Esophagus muscularis mucosa (tissue), 4 donors: ENCODE results near the gene CXCR6. TPM values are rescaled to one million over a fixed set of nuclear protein-coding genes. Genes with fewer than 3 reads are reported as not detected.
A peak's percentile ranks its signal among the peaks of the same experiment; 100 is the strongest.
"Not testable (repeated sequence)": the region's sequence is repeated elsewhere in the genome, so short reads cannot be mapped to it uniquely, and the experiment has no call there.

Source experiments
- DNase-seq: peaks from one replicate; pipeline ENCODE4 v3.0.0-alpha.2; 2017; ENCODE audit errors: extremely low spot score
- H3K27ac ChIP-seq, 4 donors: fragments of 200-600 bp; sonication (generic); replicated peaks in 1 of 4; 1 replicate in 3 of 4; 2 replicates in 1 of 4; pipeline ENCODE4 v1.5.1; 2016 to 2019; ENCODE audit warnings: mild to moderate bottlenecking in 1 of 4
- H3K27me3 ChIP-seq, 4 donors: fragments of 200-600 bp; sonication (generic); one replicate each; pipeline versions ENCODE4 v1.5.1 to v1.6.0; 2016 to 2019
- H3K36me3 ChIP-seq, 4 donors: fragments of 200-600 bp; sonication (generic); one replicate each; pipeline ENCODE4 v1.5.1; 2016 to 2019
- H3K4me1 ChIP-seq, 4 donors: fragments of 200-600 bp; sonication (generic); one replicate each; pipeline ENCODE4 v1.5.1; 2016 to 2019
- H3K4me3 ChIP-seq, 4 donors: fragments of 200-600 bp; sonication (generic); 1 replicate in 2 of 4; 2 replicates in 2 of 4; pipeline ENCODE4 v1.5.1; 2016 to 2019; ENCODE audit warnings: mild to moderate bottlenecking in 4 of 4, moderate library complexity in 1 of 4
- H3K9me3 ChIP-seq, 4 donors: fragments of 200-600 bp; sonication (generic); 1 replicate in 3 of 4; 2 replicates in 1 of 4; pipeline ENCODE4 v1.5.1; 2016 to 2019
- EP300 ChIP-seq: sonication (generic); formaldehyde crosslinking; IDR thresholded peaks from one replicate; pipeline ENCODE4 v1.6.1; 2017; ENCODE audit warnings: antibody characterized with exemption
- POLR2A ChIP-seq: fragments of 450-650 bp; IDR thresholded peaks from one replicate; pipeline ENCODE4 v1.6.1; 2017; ENCODE audit warnings: antibody characterized with exemption, moderate library complexity, mild to moderate bottlenecking, low read depth
- POLR2AphosphoS5 ChIP-seq, 2 donors: sonication (generic); formaldehyde crosslinking; IDR thresholded peaks; one replicate each; pipeline ENCODE4 v1.6.1; 2017; ENCODE audit warnings: antibody characterized with exemption in 2 of 2
- WGBS: methylation state at CpG from one replicate; pipeline ENCODE4 v1.1.5; 2018; 5-methylcytosine and 5-hydroxymethylcytosine counted together
- intact Hi-C: fragments of 100-400 bp; cut with DNase I; formaldehyde crosslinking; loops from one replicate; pipeline ENCODE4 v1.15.1; 2023
- small RNA-seq, 3 donors: library from RNA; depleted of rRNA; stranded (forward); fragments of <200 nt; gene quantifications; one replicate each; pipeline ENCODE3, GENCODE V24; 2016
- total RNA-seq, 4 donors: library from RNA; depleted of rRNA; stranded (reverse); fragments of >200 nt; gene quantifications; one replicate each; pipeline versions ENCODE4 v1.1.0 to v1.2.1, GENCODE V29; 2016
- TF ChIP-seq, protein P1 (sequence below), 3 experiments: fragments of 200-600 bp in 2 of 3; fragments of 450-650 bp in 1 of 3; sonication (generic) in 2 of 3; IDR thresholded peaks; one replicate each; pipeline ENCODE4 v1.5.1; 2017 to 2019; ENCODE audit warnings: antibody characterized with exemption in 3 of 3, mild to moderate bottlenecking in 2 of 3, moderate library complexity in 1 of 3

The CXCR6 gene
- total RNA-seq, 4 donors from 2014 or later = 0.39 to 7.1 (median 0.49) TPM

DNA sequence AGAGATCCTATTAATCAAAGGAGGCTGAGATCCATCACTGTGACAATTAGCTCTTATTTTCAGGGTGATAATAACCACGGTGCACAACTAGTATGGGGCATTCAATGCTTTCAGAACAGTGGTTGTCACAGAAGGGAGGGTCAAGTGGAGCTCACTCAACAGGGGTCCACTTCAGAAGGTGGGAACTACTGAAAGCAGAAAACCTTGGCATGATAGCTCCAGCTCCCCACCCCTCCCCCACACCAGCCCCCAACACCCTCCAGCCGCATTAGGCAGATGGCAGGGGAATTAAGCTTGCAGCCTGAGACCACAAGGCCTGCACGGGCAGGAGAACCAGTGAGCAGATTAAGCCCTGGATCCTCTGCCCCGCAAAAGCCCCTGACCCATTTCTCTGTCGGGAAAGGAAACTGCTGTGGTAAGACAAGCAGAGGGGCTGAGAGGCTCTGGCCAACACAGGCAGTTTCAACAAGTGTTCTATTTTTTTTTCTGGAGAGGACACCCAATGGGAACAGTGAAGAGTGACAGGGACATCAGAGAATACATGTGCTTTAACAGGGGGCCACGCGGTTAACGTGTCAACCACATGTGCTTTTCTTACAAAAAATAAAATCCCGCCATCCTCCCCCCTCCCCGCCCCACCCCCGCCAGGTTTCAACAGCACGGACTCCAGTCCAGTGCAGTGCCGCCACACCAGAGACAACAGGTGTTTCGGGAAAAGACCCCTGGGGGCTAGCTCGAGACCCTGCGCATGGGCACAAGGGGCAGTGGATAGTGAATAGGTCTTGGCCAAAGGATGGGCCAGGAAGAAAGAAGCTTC is 51.4 kb downstream of the CXCR6 start:
- DNase-seq = no peak
- Histone ChIP-seq H3K27ac (peak overlapping the region; percentile 89 to 97 (median 96)), H3K4me1 (peaks cover 55 to 60% (median 56%) of the 10 kb centered on the region in 4 donors), H3K36me3 (no peaks in the 10 kb centered on the region), H3K4me3 (peak overlapping the region; percentile 77 to 99 (median 94)), H3K9me3 (no peaks in the 10 kb centered on the region), H3K27me3 (no peaks in the 10 kb centered on the region)
- no peak for TF ChIP-seq POLR2AphosphoS5 (IDR thresholded peaks at IDR 0.05)
- no peak for TF ChIP-seq POLR2A
- TF ChIP-seq, protein P1, sequence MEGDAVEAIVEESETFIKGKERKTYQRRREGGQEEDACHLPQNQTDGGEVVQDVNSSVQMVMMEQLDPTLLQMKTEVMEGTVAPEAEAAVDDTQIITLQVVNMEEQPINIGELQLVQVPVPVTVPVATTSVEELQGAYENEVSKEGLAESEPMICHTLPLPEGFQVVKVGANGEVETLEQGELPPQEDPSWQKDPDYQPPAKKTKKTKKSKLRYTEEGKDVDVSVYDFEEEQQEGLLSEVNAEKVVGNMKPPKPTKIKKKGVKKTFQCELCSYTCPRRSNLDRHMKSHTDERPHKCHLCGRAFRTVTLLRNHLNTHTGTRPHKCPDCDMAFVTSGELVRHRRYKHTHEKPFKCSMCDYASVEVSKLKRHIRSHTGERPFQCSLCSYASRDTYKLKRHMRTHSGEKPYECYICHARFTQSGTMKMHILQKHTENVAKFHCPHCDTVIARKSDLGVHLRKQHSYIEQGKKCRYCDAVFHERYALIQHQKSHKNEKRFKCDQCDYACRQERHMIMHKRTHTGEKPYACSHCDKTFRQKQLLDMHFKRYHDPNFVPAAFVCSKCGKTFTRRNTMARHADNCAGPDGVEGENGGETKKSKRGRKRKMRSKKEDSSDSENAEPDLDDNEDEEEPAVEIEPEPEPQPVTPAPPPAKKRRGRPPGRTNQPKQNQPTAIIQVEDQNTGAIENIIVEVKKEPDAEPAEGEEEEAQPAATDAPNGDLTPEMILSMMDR (IDR thresholded peaks at IDR 0.05) = no peak
- no peak for TF ChIP-seq EP300
- 10% methylated on average over 13 of the region's 16 CpGs for WGBS
- intact Hi-C loops = no loop called here

DNA sequence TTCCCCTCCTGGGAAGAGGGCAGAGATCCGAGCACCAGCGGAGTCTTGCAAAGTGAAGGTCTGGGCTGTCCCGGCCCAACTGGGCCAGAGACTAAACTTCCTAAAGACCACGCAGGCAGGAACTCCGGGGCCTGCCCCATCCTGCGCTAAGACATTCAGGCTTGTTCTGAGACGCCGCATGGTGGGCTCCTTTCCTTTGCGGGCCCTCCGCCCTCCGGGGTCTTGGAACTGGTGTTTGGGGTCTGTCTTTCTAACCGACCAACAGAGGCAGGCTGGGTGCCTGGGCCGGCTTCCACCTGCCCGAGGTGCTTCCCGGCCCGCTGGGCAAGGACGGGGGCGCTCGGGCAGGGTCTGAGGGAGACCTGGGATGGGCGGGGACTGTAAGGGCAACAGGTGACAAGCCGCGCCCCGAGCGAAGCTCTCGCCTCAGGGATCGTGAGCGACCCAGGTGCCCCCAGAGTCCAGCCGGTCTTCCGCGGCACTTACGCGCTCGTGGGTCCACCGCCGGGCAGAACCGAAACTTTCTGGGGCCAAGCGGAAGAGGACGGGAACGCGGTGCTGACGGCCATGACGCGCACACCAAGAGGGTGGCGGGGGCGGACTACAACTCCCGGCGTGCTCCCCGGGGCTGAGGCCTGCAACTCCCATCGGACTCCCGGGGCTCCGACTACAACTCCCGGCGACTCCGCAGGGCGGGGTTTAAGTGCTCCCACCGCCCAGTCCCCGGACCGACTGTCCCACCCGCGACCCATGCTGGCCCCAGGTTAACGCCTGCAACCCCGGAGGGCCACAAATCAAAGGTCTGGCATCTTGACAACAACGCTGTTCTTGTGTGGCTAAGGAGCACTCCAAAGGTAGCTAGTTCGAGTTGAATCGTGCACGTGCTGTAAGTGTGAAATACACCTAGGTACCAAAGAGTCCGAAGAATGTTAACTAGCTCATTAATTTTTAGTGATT is 52.2 kb downstream of the CXCR6 start, which contains the start of gene FYCO1:
TSS of gene FYCO1 (minus strand) at position 589 of the 957 bp plus-strand sequence. CDS start 10,914 bp downstream, outside the sequence.
- H3K4me3 ChIP-seq = peak within 1 kb of the TSS; percentile 77 to 99 (median 94)
- peaks cover 46 to 53% (median 49%) of the 10 kb centered on the region in 4 donors for H3K4me1 ChIP-seq
- peak; percentile 84 to 90 for TF ChIP-seq POLR2AphosphoS5 (IDR thresholded peaks at IDR 0.05)
- peak; percentile 54 for TF ChIP-seq POLR2A
- no peak for TF ChIP-seq EP300
- intact Hi-C loops = no loop called here
- H3K27ac ChIP-seq = peak within 1 kb of the TSS; percentile 89 to 97 (median 96)
- H3K9me3 ChIP-seq = no peaks in the 10 kb centered on the region
- 3% methylated on average over 41 of the region's 67 CpGs for WGBS
- H3K27me3 ChIP-seq = no peaks in the 10 kb centered on the region
- H3K36me3 ChIP-seq = no peaks in the 10 kb centered on the region
- peak; percentile 98 for DNase-seq

DNA sequence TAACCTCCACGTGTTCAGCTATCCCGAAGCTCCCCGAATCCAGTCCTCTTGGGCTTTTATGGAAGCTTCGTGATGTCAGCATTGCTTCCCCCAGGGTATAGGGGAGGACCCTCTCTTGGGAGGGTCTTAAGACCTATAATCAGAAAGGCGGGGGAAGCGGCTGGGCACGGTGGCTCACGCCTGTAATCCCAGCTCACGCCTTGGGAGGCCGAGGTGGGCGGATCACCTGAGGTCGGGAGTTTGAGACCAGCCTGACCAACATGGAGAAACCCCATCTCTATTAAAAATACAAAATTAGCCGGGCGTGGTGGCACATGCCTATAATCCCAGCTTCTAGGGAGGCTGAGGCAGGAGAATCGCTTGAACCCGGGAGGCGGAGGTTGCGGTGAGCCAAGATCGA is 54.2 kb downstream of the CXCR6 start:
- H3K9me3 ChIP-seq, H3K36me3 ChIP-seq, H3K27ac ChIP-seq, DNase-seq, H3K27me3 ChIP-seq, H3K4me3 ChIP-seq, intact Hi-C loops: not testable (repeated sequence)
- WGBS = 92% methylated on average over 19 of the region's 19 CpGs
- H3K4me1 ChIP-seq = peaks cover 27 to 35% (median 33%) of the 10 kb centered on the region in 4 donors

DNA sequence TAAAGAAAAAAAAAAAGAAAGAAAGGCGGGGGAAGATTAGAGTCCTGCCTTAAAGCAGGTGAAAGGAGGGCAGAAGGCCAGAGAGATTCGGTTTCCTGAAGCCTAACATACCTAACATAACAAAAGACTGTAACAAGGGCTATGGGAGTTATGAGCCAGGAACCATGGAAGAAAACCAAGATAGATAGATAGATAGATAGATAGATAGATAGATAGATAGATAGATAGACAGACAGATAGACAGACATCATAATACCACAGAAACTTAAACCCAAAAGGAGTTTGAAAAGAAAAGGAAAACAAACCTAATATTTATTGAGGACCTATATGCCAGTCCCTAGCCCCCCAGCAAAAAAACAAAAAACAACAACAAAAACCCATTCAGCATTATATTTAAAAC is 54.7 kb downstream of the CXCR6 start:
- H3K4me3 ChIP-seq = no peak overlapping the region
- TF ChIP-seq EP300 (no peak), POLR2AphosphoS5 (IDR thresholded peaks at IDR 0.05) (no peak), POLR2A (no peak)
- TF ChIP-seq, protein P1 (IDR thresholded peaks at IDR 0.05) = no peak
- no peak overlapping the region for H3K27ac ChIP-seq
- no peaks in the 10 kb centered on the region for H3K27me3 ChIP-seq
- no peak for DNase-seq
- H3K4me1 ChIP-seq = peaks cover 23 to 31% (median 28%) of the 10 kb centered on the region in 4 donors
- 89% methylated on average over 2 of the region's 2 CpGs for WGBS
- no peaks in the 10 kb centered on the region for H3K9me3 ChIP-seq
- H3K36me3 ChIP-seq = no peaks in the 10 kb centered on the region
- intact Hi-C loops = no loop called here

Small RNA genes within 50 kb of the gene (small RNA-seq; reads per million reads assigned to genes)
- 0 reads per million in 3 donors for gene RF00019

Other genes starting within 250 kb of the CXCR6 start
- gene SLC6A20, start 146.9 kb upstream of the CXCR6 start, total RNA-seq = under 1 TPM in 3 of 4 donors, not detected in 1; 0.19 to 0.33 (median 0.29) TPM
- 10 to 100 TPM; 12.0 to 18.3 (median 17.8) TPM for gene LZTFL1, start 101.3 kb upstream of the CXCR6 start, total RNA-seq
- gene CCR9, start 56.9 kb upstream of the CXCR6 start, total RNA-seq = under 1 TPM in 1 of 4 donors, not detected in 3; 0.17 TPM
- 100 to 1,000 TPM in 1 of 4 donors, 10 to 100 TPM in 3; 64.1 to 122 (median 93.8) TPM for gene FYCO1, start 52.4 kb downstream of the CXCR6 start, total RNA-seq
- gene XCR1, start 84.0 kb downstream of the CXCR6 start, total RNA-seq = under 1 TPM in 1 of 4 donors, not detected in 3; 0.17 TPM